ENCODE measurements around the gene ADAMTS14.
"Not testable (repeated sequence)": the region's sequence is repeated elsewhere in the genome, so short reads cannot be mapped to it uniquely, and the experiment has no call there.

Gene ADAMTS14

GRCh38 chr10:70672165-70673042 is at the start of gene ADAMTS14:
ADAMTS14 (plus strand) TSS chr10:70672506; CDS start chr10:70672803, 297 bp downstream.
- no peak for DNase-seq

GRCh38 chr10:70622541-70622940 is 49.8 kb upstream of the ADAMTS14 start:
- DNase-seq = no peak

- no peak for DNase-seq
These were observed 49.1 kb upstream of the ADAMTS14 start for GRCh38 chr10:70622981-70623844.

GRCh38 chr10:70626056-70626455 is 46.2 kb upstream of the ADAMTS14 start:
- no peak for DNase-seq

GRCh38 chr10:70629338-70629737 is 43.0 kb upstream of the ADAMTS14 start:
- no peak for DNase-seq

GRCh38 chr10:70631735-70632134 is 40.6 kb upstream of the ADAMTS14 start:
- not testable (repeated sequence) for DNase-seq

- no peak for DNase-seq
These were observed 38.3 kb upstream of the ADAMTS14 start for GRCh38 chr10:70634011-70634410.

- DNase-seq = not testable (repeated sequence)
These were observed 37.8 kb upstream of the ADAMTS14 start for GRCh38 chr10:70634515-70634914.

- DNase-seq = not testable (repeated sequence)
These were observed 32.5 kb upstream of the ADAMTS14 start for GRCh38 chr10:70639640-70640383.

- DNase-seq = not testable (repeated sequence)
These were observed 29.0 kb upstream of the ADAMTS14 start for GRCh38 chr10:70643272-70643671.

- not testable (repeated sequence) for DNase-seq
These were observed 27.3 kb upstream of the ADAMTS14 start for GRCh38 chr10:70644959-70645358.

GRCh38 chr10:70647086-70647485 is 25.2 kb upstream of the ADAMTS14 start:
- no peak for DNase-seq

- no peak for DNase-seq
These were observed 23.9 kb upstream of the ADAMTS14 start for GRCh38 chr10:70648427-70648826.

GRCh38 chr10:70649526-70649925 is 22.8 kb upstream of the ADAMTS14 start:
- no peak for DNase-seq

- no peak for DNase-seq
These were observed 22.2 kb upstream of the ADAMTS14 start for GRCh38 chr10:70650104-70650503.

- no peak for DNase-seq
These were observed 21.6 kb upstream of the ADAMTS14 start for GRCh38 chr10:70650718-70651117.

- DNase-seq = no peak
These were observed 20.6 kb upstream of the ADAMTS14 start for GRCh38 chr10:70651661-70652060.

- DNase-seq = no peak
These were observed 19.3 kb upstream of the ADAMTS14 start for GRCh38 chr10:70652761-70653657.

- DNase-seq = no peak
These were observed 17.0 kb upstream of the ADAMTS14 start for GRCh38 chr10:70655316-70655715.

- no peak for DNase-seq
These were observed 15.8 kb upstream of the ADAMTS14 start for GRCh38 chr10:70656489-70656888.

- no peak for DNase-seq
These were observed 15.3 kb upstream of the ADAMTS14 start for GRCh38 chr10:70657041-70657440.

GRCh38 chr10:70658582-70659136 is 13.6 kb upstream of the ADAMTS14 start:
- DNase-seq = no peak
